Measurements from ENCODE around the gene RPL27. TPM values are rescaled to one million over a fixed set of nuclear protein-coding genes. Genes with fewer than 3 reads are reported as not detected.
"Not testable (repeated sequence)": the region's sequence is repeated elsewhere in the genome, so short reads cannot be mapped to it uniquely, and the experiment has no call there.

Gene RPL27
- total and polyA plus RNA-seq, 4 donors: 188 to 928 (median 442) TPM

DNA sequence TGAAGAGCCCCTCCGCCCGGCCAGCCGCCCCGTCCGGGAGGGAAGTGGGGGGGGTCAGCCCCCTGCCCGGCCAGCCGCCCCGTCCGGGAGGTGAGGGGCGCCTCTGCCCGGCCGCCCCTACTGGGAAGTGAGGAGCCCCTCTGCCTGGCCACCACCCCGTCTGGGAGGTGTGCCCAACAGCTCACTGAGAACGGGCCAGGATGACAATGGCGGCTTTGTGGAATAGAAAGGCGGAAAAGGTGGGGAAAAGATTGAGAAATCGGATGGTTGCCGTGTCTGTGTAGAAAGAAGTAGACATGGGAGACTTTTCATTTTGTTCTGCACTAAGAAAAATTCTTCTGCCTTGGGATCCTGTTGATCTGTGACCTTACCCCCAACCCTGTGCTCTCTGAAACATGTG, 24.9 kb upstream of the RPL27 start:
- not testable (repeated sequence) for H3K4me3 ChIP-seq (ENCODE audit: low read depth in 1 of 3, low read length in 3 of 3); H3K9me3 ChIP-seq (ENCODE audit: control insufficient read depth in 4 of 4, low read length in 3 of 4); H3K27me3 ChIP-seq (ENCODE audit: control insufficient read depth in 4 of 4, insufficient read depth in 4 of 4, low read length in 3 of 4); H3K27ac ChIP-seq (ENCODE audit: low read depth in 1 of 2, low read length in 2 of 2); H3K9ac ChIP-seq (ENCODE audit: low read depth in 1 of 2, low read length in 2 of 2); DNase-seq (ENCODE audit: low spot score); H3K36me3 ChIP-seq (ENCODE audit: control insufficient read depth in 4 of 4, insufficient read depth in 3 of 4, low read depth in 1 of 4, low read length in 3 of 4); H3K4me1 ChIP-seq (ENCODE audit: control insufficient read depth in 4 of 4, insufficient read depth in 4 of 4, low read length in 3 of 4)
- 75% methylated on average over 12 of the region's 18 CpGs for WGBS

GRCh38 chr17:42975265-42975664, 23.0 kb upstream of the RPL27 start:
- DNase-seq (ENCODE audit: low spot score): no peak
- 34% methylated on average over 2 of the region's 2 CpGs for WGBS
- no peak overlapping the region for H3K9ac ChIP-seq (ENCODE audit: low read depth in 1 of 2, low read length in 2 of 2)

DNA sequence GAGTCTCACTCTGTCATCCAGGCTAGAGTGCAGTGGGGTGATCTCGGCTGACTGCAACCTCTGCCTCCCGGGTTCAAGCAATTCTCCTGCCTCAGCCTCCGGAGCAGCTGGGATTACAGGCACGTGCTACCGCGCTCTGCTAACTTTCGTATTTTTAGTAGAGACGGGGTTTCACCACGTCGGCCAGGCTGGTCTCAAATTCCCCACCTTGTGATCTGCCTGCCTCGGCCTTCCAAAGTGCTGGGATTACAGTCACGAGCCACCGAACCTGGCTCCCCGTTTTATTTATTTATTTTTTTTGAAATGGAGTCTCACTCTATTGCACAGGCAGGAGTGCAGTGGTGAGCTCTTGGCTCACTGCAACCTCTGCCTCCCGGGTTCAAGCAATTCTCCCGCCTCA, 22.5 kb upstream of the RPL27 start:
- not testable (repeated sequence) for H3K4me1 ChIP-seq (ENCODE audit: control insufficient read depth in 4 of 4, insufficient read depth in 4 of 4, low read length in 3 of 4); H3K9me3 ChIP-seq (ENCODE audit: control insufficient read depth in 4 of 4, low read length in 3 of 4); DNase-seq (ENCODE audit: low spot score); H3K27ac ChIP-seq (ENCODE audit: low read depth in 1 of 2, low read length in 2 of 2); H3K9ac ChIP-seq (ENCODE audit: low read depth in 1 of 2, low read length in 2 of 2); H3K4me3 ChIP-seq (ENCODE audit: low read depth in 1 of 3, low read length in 3 of 3); H3K27me3 ChIP-seq (ENCODE audit: control insufficient read depth in 4 of 4, insufficient read depth in 4 of 4, low read length in 3 of 4); H3K36me3 ChIP-seq (ENCODE audit: control insufficient read depth in 4 of 4, insufficient read depth in 3 of 4, low read depth in 1 of 4, low read length in 3 of 4)
- 87% methylated on average over 16 of the region's 16 CpGs for WGBS

More at GRCh38 chr17:42975265-42975664, 23.0 kb upstream of the RPL27 start:
- no peak overlapping the region for H3K27ac ChIP-seq (ENCODE audit: low read depth in 1 of 2, low read length in 2 of 2)
- H3K36me3 ChIP-seq (ENCODE audit: control insufficient read depth in 4 of 4, insufficient read depth in 3 of 4, low read depth in 1 of 4, low read length in 3 of 4): no peaks in the 10 kb centered on the region
- peaks cover 3 to 7% (median 5%) of the 10 kb centered on the region in 4 donors for H3K4me1 ChIP-seq (ENCODE audit: control insufficient read depth in 4 of 4, insufficient read depth in 4 of 4, low read length in 3 of 4)
- TF ChIP-seq TAF1 (conservative IDR thresholded peaks at IDR 0.05) (no peak), CTCF (IDR thresholded peaks at IDR 0.05; ENCODE audit: low read depth, low read length, missing input control) (no peak), NR2F2 (IDR thresholded peaks at IDR 0.05) (no peak), MAX (IDR thresholded peaks at IDR 0.05) (no peak), YY1 (IDR thresholded peaks at IDR 0.05) (no peak), JUND (IDR thresholded peaks at IDR 0.05) (no peak)
- no peaks in the 10 kb centered on the region for H3K27me3 ChIP-seq (ENCODE audit: control insufficient read depth in 4 of 4, insufficient read depth in 4 of 4, low read length in 3 of 4)
- no peaks in the 10 kb centered on the region for H3K9me3 ChIP-seq (ENCODE audit: control insufficient read depth in 4 of 4, low read length in 3 of 4)
- H3K4me3 ChIP-seq (ENCODE audit: low read depth in 1 of 3, low read length in 3 of 3): no peak overlapping the region

- 46% methylated on average over 21 of the region's 21 CpGs for WGBS
- Histone ChIP-seq H3K27me3 (ENCODE audit: control insufficient read depth in 4 of 4, insufficient read depth in 4 of 4, low read length in 3 of 4) (no peaks in the 10 kb centered on the region), H3K4me3 (ENCODE audit: low read depth in 1 of 3, low read length in 3 of 3) (peak within 1 kb of the TSS; percentile 56 to 93 (median 80)), H3K9ac (ENCODE audit: low read depth in 1 of 2, low read length in 2 of 2) (peak within 1 kb of the TSS in 1 of 2 donors; percentile 70), H3K9me3 (ENCODE audit: control insufficient read depth in 4 of 4, low read length in 3 of 4) (no peaks in the 10 kb centered on the region), H3K36me3 (ENCODE audit: control insufficient read depth in 4 of 4, insufficient read depth in 3 of 4, low read depth in 1 of 4, low read length in 3 of 4) (no peaks in the 10 kb centered on the region), H3K27ac (ENCODE audit: low read depth in 1 of 2, low read length in 2 of 2) (peak within 1 kb of the TSS; percentile 50 to 58), H3K4me1 (ENCODE audit: control insufficient read depth in 4 of 4, insufficient read depth in 4 of 4, low read length in 3 of 4) (peaks cover 8 to 24% (median 20%) of the 10 kb centered on the region in 4 donors)
- DNase-seq (ENCODE audit: low spot score): peak; percentile 37
- TF ChIP-seq HNF4G (IDR thresholded peaks at IDR 0.05) (no peak), CTCF (IDR thresholded peaks at IDR 0.05; ENCODE audit: low read depth, low read length, missing input control) (no peak), MAX (IDR thresholded peaks at IDR 0.05) (no peak), YY1 (IDR thresholded peaks at IDR 0.05) (no peak), FOXA1 (IDR thresholded peaks at IDR 0.05) (no peak), RXRA (IDR thresholded peaks at IDR 0.05) (no peak), JUND (IDR thresholded peaks at IDR 0.05) (no peak), GABPA (IDR thresholded peaks at IDR 0.05 in 1 of 2, conservative IDR thresholded peaks at IDR 0.05 in 1 of 2) (no peak), EGR1 (IDR thresholded peaks at IDR 0.05; ENCODE audit: low read depth in 2 of 2) (no peak)
- TF ChIP-seq, protein P1, sequence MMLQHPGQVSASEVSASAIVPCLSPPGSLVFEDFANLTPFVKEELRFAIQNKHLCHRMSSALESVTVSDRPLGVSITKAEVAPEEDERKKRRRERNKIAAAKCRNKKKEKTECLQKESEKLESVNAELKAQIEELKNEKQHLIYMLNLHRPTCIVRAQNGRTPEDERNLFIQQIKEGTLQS (IDR thresholded peaks at IDR 0.05): no peak
- TF ChIP-seq, protein P2, sequence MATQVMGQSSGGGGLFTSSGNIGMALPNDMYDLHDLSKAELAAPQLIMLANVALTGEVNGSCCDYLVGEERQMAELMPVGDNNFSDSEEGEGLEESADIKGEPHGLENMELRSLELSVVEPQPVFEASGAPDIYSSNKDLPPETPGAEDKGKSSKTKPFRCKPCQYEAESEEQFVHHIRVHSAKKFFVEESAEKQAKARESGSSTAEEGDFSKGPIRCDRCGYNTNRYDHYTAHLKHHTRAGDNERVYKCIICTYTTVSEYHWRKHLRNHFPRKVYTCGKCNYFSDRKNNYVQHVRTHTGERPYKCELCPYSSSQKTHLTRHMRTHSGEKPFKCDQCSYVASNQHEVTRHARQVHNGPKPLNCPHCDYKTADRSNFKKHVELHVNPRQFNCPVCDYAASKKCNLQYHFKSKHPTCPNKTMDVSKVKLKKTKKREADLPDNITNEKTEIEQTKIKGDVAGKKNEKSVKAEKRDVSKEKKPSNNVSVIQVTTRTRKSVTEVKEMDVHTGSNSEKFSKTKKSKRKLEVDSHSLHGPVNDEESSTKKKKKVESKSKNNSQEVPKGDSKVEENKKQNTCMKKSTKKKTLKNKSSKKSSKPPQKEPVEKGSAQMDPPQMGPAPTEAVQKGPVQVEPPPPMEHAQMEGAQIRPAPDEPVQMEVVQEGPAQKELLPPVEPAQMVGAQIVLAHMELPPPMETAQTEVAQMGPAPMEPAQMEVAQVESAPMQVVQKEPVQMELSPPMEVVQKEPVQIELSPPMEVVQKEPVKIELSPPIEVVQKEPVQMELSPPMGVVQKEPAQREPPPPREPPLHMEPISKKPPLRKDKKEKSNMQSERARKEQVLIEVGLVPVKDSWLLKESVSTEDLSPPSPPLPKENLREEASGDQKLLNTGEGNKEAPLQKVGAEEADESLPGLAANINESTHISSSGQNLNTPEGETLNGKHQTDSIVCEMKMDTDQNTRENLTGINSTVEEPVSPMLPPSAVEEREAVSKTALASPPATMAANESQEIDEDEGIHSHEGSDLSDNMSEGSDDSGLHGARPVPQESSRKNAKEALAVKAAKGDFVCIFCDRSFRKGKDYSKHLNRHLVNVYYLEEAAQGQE (IDR thresholded peaks at IDR 0.05): no peak
Observed at GRCh38 chr17:42979511-42980273, 18.5 kb upstream of the RPL27 start, which contains the start of gene PTGES3L. Gene PTGES3L, minus strand, starts transcription at chr17:42980080. Its CDS starts 27 bp downstream, at chr17:42980053.
